IPS-18a (cell line): ENCODE data around the gene MMEL1.
"Not testable (repeated sequence)": the region's sequence is repeated elsewhere in the genome, so short reads cannot be mapped to it uniquely, and the experiment has no call there.

Source experiments
- H3K27ac ChIP-seq: one replicate; pipeline ENCODE4 v1.5.1; 2013; ENCODE audit warnings: low read length
- H3K27me3 ChIP-seq: one replicate; pipeline ENCODE4 v1.6.1; 2013; ENCODE audit warnings: mild to moderate bottlenecking, low read length; ENCODE audit not compliant: control insufficient read depth, insufficient read depth
- H3K36me3 ChIP-seq: one replicate; pipeline ENCODE4 v1.6.1; 2013; ENCODE audit warnings: low read depth, low read length; ENCODE audit not compliant: control insufficient read depth
- H3K4me1 ChIP-seq: one replicate; pipeline ENCODE4 v1.6.1; 2013; ENCODE audit warnings: low read depth, low read length; ENCODE audit not compliant: control insufficient read depth
- H3K4me3 ChIP-seq: one replicate; pipeline ENCODE4 v1.5.1; 2013; ENCODE audit warnings: low read length
- H3K9ac ChIP-seq: one replicate; pipeline ENCODE4 v1.6.1; 2013; ENCODE audit warnings: mild to moderate bottlenecking, low read length, moderate library complexity
- H3K9me3 ChIP-seq: one replicate; pipeline ENCODE4 v1.6.1; 2013; ENCODE audit warnings: low read depth, low read length; ENCODE audit not compliant: control insufficient read depth

Gene MMEL1

GRCh38 chr1:2559509-2560298, 73.1 kb downstream of the MMEL1 start:
- Histone ChIP-seq H3K9ac (no peak overlapping the region), H3K36me3 (no peaks in the 10 kb centered on the region), H3K4me1 (peaks cover 4% of the 10 kb centered on the region), H3K27ac (no peak overlapping the region), H3K4me3 (no peak overlapping the region), H3K9me3 (no peaks in the 10 kb centered on the region), H3K27me3 (no peaks in the 10 kb centered on the region)

- no peak overlapping the region for H3K4me3 ChIP-seq
- H3K9me3 ChIP-seq = no peaks in the 10 kb centered on the region
- H3K36me3 ChIP-seq = no peaks in the 10 kb centered on the region
- H3K9ac ChIP-seq = no peak overlapping the region
- no peaks in the 10 kb centered on the region for H3K27me3 ChIP-seq
- H3K4me1 ChIP-seq = peaks cover 4% of the 10 kb centered on the region
- no peak overlapping the region for H3K27ac ChIP-seq
Observed at GRCh38 chr1:2558861-2559260, 74.0 kb downstream of the MMEL1 start.

GRCh38 chr1:2558420-2558819, 74.4 kb downstream of the MMEL1 start:
- Histone ChIP-seq H3K4me1 (peaks cover 4% of the 10 kb centered on the region), H3K9ac (no peak overlapping the region), H3K27ac (no peak overlapping the region), H3K27me3 (no peaks in the 10 kb centered on the region), H3K9me3 (no peaks in the 10 kb centered on the region), H3K4me3 (no peak overlapping the region), H3K36me3 (no peaks in the 10 kb centered on the region)

- no peak overlapping the region for H3K27ac ChIP-seq
Observed at GRCh38 chr1:2557482-2558400, 75.1 kb downstream of the MMEL1 start.

GRCh38 chr1:2556678-2557481, 75.9 kb downstream of the MMEL1 start:
- H3K27me3 ChIP-seq = no peaks in the 10 kb centered on the region
- no peak overlapping the region for H3K9ac ChIP-seq
- H3K27ac ChIP-seq = no peak overlapping the region
- no peaks in the 10 kb centered on the region for H3K9me3 ChIP-seq
- H3K4me1 ChIP-seq = peaks cover 4% of the 10 kb centered on the region
- H3K4me3 ChIP-seq = no peak overlapping the region
- H3K36me3 ChIP-seq = no peaks in the 10 kb centered on the region

More at GRCh38 chr1:2557482-2558400, 75.1 kb downstream of the MMEL1 start:
- Histone ChIP-seq H3K4me1 (peaks cover 4% of the 10 kb centered on the region), H3K4me3 (no peak overlapping the region), H3K9me3 (no peaks in the 10 kb centered on the region), H3K36me3 (no peaks in the 10 kb centered on the region), H3K9ac (no peak overlapping the region), H3K27me3 (no peaks in the 10 kb centered on the region)

GRCh38 chr1:2556277-2556677, 76.5 kb downstream of the MMEL1 start, which contains the start of gene TNFRSF14:
TNFRSF14 (plus strand) TSS chr1:2556371; CDS start chr1:2556665, 294 bp downstream.
- no peak within 1 kb of the TSS for H3K27ac ChIP-seq
- peaks cover 4% of the 10 kb centered on the region for H3K4me1 ChIP-seq
- H3K9ac ChIP-seq = no peak within 1 kb of the TSS
- no peak within 1 kb of the TSS for H3K4me3 ChIP-seq
- no peaks in the 10 kb centered on the region for H3K36me3 ChIP-seq
- no peaks in the 10 kb centered on the region for H3K27me3 ChIP-seq
- no peaks in the 10 kb centered on the region for H3K9me3 ChIP-seq

- Histone ChIP-seq H3K9ac (no peak overlapping the region), H3K4me3 (no peak overlapping the region), H3K27ac (no peak overlapping the region), H3K27me3 (no peaks in the 10 kb centered on the region), H3K4me1 (peaks cover 4% of the 10 kb centered on the region), H3K36me3 (no peaks in the 10 kb centered on the region), H3K9me3 (no peaks in the 10 kb centered on the region)
Observed at GRCh38 chr1:2555634-2556276, 77.1 kb downstream of the MMEL1 start.

- Histone ChIP-seq H3K27ac (no peak overlapping the region), H3K27me3 (no peaks in the 10 kb centered on the region), H3K9ac (no peak overlapping the region), H3K4me3 (no peak overlapping the region), H3K9me3 (no peaks in the 10 kb centered on the region), H3K4me1 (peaks cover 4% of the 10 kb centered on the region), H3K36me3 (no peaks in the 10 kb centered on the region)
Observed at GRCh38 chr1:2554621-2555387, 78.0 kb downstream of the MMEL1 start.

- peaks cover 4% of the 10 kb centered on the region for H3K4me1 ChIP-seq
- H3K9ac ChIP-seq = no peak overlapping the region
- no peaks in the 10 kb centered on the region for H3K36me3 ChIP-seq
- H3K27ac ChIP-seq = no peak overlapping the region
- H3K27me3 ChIP-seq = no peaks in the 10 kb centered on the region
- no peak overlapping the region for H3K4me3 ChIP-seq
- no peaks in the 10 kb centered on the region for H3K9me3 ChIP-seq
Observed at GRCh38 chr1:2553871-2554620, 78.8 kb downstream of the MMEL1 start.

- H3K4me1 ChIP-seq = peaks cover 14% of the 10 kb centered on the region
- H3K36me3 ChIP-seq, H3K4me3 ChIP-seq, H3K9me3 ChIP-seq, H3K27ac ChIP-seq, H3K9ac ChIP-seq, H3K27me3 ChIP-seq: not testable (repeated sequence)
Observed at GRCh38 chr1:2553076-2553475, 79.7 kb downstream of the MMEL1 start.
